ENCODE measurements around the gene DNAH2. TPM values are rescaled to one million over a fixed set of nuclear protein-coding genes. Genes with fewer than 3 reads are reported as not detected.

DNAH2 gene
- total RNA-seq, 2 experiments from 2014 or later, result not detected

DNA sequence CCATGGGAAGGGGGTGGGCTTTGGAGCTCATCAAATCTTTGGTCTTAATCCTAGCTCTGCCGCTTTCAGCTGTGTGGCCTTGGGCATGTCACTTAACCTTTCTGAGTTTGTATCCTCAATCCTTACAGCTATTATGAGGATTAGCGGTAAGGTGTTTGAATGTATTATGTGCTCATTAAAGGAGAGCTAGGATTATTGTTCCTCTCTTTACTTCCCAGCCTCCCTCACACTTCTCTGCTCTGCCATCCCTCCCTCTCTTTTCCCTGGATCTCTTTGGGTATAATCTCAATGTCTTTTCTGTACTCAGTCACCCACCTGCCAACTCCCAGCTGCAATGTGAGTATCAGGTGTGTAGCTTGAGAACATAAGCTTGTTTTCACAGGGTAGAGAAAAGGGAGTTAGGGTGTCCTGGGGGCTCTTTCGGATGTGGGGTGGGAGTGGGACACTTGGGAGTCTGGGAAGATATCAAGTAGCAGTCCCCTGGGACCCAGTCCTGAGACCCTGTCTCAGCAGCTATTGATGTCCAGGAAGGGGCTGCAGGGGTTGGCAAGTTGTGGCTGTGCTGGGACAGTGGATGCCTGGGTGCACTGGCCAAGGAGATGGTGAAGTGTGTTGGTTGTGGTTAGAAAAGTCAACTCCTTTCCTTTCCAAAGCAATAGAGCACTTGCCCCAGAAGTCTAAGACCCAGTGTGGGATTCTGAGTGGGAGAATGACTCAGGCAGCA lies 10.8 kb upstream of the DNAH2 start:
- DNase-seq (no peak), ATAC-seq (no peak)
- Mint-ChIP-seq H3K4me1 (ENCODE audit: low read depth) (peaks cover 23% of the 10 kb centered on the region), H3K4me3 (no peak overlapping the region), H3K9me3 (no peaks in the 10 kb centered on the region), H3K27me3 (peaks cover 53% of the 10 kb centered on the region), H3K36me3 (ENCODE audit: low read depth) (peaks cover 19% of the 10 kb centered on the region), H3K27ac (no peak overlapping the region)
- ChIA-PET CTCF (interaction anchor here (0.6 to 2.0 kb wide), 7 partner anchors 9 to 266 kb away, joined by 3 to 6 read pairs (median 4); partner anchors contain the start of gene TP53), POLR2A (interaction anchor here (0.6 to 5.7 kb wide), 3 partner anchors 19 to 75 kb away, joined by 3 to 54 read pairs (median 3); partner anchors contain the start of genes TP53 and WRAP53)
- intact Hi-C loops (cut with micrococcal nuclease), result no loop called here
- no peak for TF ChIP-seq CTCF (IDR thresholded peaks at IDR 0.05)

- no peak overlapping the region for H3K4me3 Mint-ChIP-seq
- no peak for DNase-seq
- ATAC-seq, result no peak
- ChIA-PET POLR2A (interaction anchor here (1.1 to 5.7 kb wide), 2 partner anchors 19 to 65 kb away, joined by 3 to 54 read pairs; partner anchors contain the start of genes TP53 and WRAP53), CTCF (interaction anchor here (0.6 to 2.0 kb wide), 5 partner anchors 20 to 265 kb away, joined by 3 to 6 read pairs (median 4); partner anchors contain the start of gene TP53)
- no peaks in the 10 kb centered on the region for H3K9me3 Mint-ChIP-seq
- peaks cover 53% of the 10 kb centered on the region for H3K27me3 Mint-ChIP-seq
- intact Hi-C loops (cut with micrococcal nuclease), result no loop called here
- no peak overlapping the region for H3K27ac Mint-ChIP-seq
- H3K36me3 Mint-ChIP-seq (ENCODE audit: low read depth), result peaks cover 12% of the 10 kb centered on the region
- TF ChIP-seq CTCF (IDR thresholded peaks at IDR 0.05), result no peak
- peaks cover 23% of the 10 kb centered on the region for H3K4me1 Mint-ChIP-seq (ENCODE audit: low read depth)
Observed at GRCh38 chr17:7707446-7707845, 10.1 kb upstream of the DNAH2 start.

DNA sequence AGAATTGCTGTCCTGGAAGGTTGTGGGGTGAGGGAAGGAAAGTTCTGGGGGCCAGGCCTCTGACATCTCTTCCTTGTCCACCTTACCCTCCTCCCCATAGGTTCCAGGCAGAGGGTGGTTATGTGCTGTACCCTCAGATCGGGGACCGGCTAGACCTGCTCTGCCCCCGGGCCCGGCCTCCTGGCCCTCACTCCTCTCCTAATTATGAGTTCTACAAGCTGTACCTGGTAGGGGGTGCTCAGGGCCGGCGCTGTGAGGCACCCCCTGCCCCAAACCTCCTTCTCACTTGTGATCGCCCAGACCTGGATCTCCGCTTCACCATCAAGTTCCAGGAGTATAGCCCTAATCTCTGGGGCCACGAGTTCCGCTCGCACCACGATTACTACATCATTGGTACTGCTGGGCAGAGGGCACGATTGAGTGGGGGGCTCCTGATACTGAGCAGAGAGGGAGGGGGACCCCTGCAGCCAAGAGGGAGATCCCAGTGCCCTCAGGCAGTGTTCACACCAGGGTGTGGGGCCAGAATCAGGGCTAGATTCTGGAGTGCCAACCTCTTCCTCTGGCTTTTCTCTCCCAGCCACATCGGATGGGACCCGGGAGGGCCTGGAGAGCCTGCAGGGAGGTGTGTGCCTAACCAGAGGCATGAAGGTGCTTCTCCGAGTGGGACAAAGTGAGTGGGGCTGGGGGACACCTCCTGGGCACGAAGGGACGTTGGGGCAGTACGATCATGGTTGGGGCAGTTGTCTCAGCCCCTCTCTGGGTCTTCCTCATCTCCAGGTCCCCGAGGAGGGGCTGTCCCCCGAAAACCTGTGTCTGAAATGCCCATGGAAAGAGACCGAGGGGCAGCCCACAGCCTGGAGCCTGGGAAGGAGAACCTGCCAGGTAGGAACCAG lies 9.4 kb upstream of the DNAH2 start:
- Mint-ChIP-seq H3K4me1 (ENCODE audit: low read depth) (peaks cover 23% of the 10 kb centered on the region), H3K9me3 (no peaks in the 10 kb centered on the region), H3K27me3 (peaks cover 58% of the 10 kb centered on the region), H3K36me3 (ENCODE audit: low read depth) (peaks cover 6% of the 10 kb centered on the region), H3K4me3 (no peak overlapping the region), H3K27ac (no peak overlapping the region)
- no peak for TF ChIP-seq CTCF (IDR thresholded peaks at IDR 0.05)
- intact Hi-C loops (cut with micrococcal nuclease), result no loop called here
- ATAC-seq, result no peak
- no peak for DNase-seq
- POLR2A ChIA-PET, result interaction anchor here (5.7 kb wide), 1 partner anchor 20 kb away, joined by 54 read pairs; the partner anchor contains the start of genes TP53 and WRAP53
- CTCF ChIA-PET, result interaction anchor here (1.2 to 2.0 kb wide), 3 partner anchors 21 to 80 kb away, joined by 3 to 6 read pairs (median 4); partner anchors contain the start of gene TP53

DNA sequence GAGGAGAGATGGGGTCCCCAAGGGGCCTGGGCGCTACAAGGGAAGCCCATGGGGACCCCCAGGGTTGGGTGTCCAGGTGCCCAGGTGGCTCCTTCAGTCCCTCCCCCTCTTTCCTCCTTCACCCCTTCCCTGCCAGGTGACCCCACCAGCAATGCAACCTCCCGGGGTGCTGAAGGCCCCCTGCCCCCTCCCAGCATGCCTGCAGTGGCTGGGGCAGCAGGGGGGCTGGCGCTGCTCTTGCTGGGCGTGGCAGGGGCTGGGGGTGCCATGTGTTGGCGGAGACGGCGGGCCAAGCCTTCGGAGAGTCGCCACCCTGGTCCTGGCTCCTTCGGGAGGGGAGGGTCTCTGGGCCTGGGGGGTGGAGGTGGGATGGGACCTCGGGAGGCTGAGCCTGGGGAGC lies 8.5 kb upstream of the DNAH2 start:
- Mint-ChIP-seq H3K4me3 (no peak overlapping the region), H3K27ac (no peak overlapping the region), H3K27me3 (peaks cover 56% of the 10 kb centered on the region), H3K4me1 (ENCODE audit: low read depth) (peaks cover 20% of the 10 kb centered on the region), H3K36me3 (ENCODE audit: low read depth) (no peaks in the 10 kb centered on the region), H3K9me3 (no peaks in the 10 kb centered on the region)
- ChIA-PET CTCF (no interaction called here), POLR2A (no interaction called here)
- DNase-seq (no peak), ATAC-seq (no peak)
- TF ChIP-seq CTCF (IDR thresholded peaks at IDR 0.05), result no peak
- intact Hi-C loops (cut with micrococcal nuclease), result no loop called here
